WERI-Rb-1 (cell line): ENCODE results near the gene WDFY2.

Experiments
- DNase-seq: peaks from one replicate; pipeline ENCODE4 v3.0.0-alpha.2; 2020
- H3K27ac ChIP-seq: fragments of 250-450 bp; sonication (Bioruptor Pico); 2 replicates; pipeline ENCODE4 v1.5.1; 2020; ENCODE audit warnings: mild to moderate bottlenecking, moderate library complexity
- H3K27me3 ChIP-seq: fragments of 250-450 bp; sonication (Bioruptor Pico); 2 replicates; pipeline ENCODE4 v1.5.1; 2021; ENCODE audit warnings: mild to moderate bottlenecking, low read depth, moderate library complexity; ENCODE audit not compliant: insufficient read depth, severe bottlenecking
- H3K36me3 ChIP-seq: fragments of 250-450 bp; sonication (Bioruptor Pico); 2 replicates; pipeline ENCODE4 v1.5.1; 2020; ENCODE audit warnings: mild to moderate bottlenecking, moderate library complexity
- H3K4me3 ChIP-seq: 2 replicates; pipeline ENCODE4 v1.5.1; 2011; ENCODE audit warnings: low read depth, mild to moderate bottlenecking, control low read depth, low read length
- H3K9me3 ChIP-seq: fragments of 250-450 bp; sonication (Bioruptor Pico); 2 replicates; pipeline ENCODE4 v1.5.1; 2021; ENCODE audit warnings: mild to moderate bottlenecking, moderate library complexity; ENCODE audit not compliant: severe bottlenecking
- CTCF ChIP-seq: IDR thresholded peaks from 2 replicates; pipeline ENCODE4 v1.5.1; 2011; ENCODE audit warnings: low read depth, mild to moderate bottlenecking, control low read depth, inconsistent platforms, low read length

The WDFY2 gene

GRCh38 chr13:51776179-51776578, 191.9 kb downstream of the WDFY2 start:
- no peak overlapping the region for H3K4me3 ChIP-seq
- H3K27ac ChIP-seq = no peak overlapping the region
- no peak for TF ChIP-seq CTCF

GRCh38 chr13:51777921-51778320, 193.7 kb downstream of the WDFY2 start:
- no peak for DNase-seq
- Histone ChIP-seq H3K27me3 (no peaks in the 10 kb centered on the region), H3K4me3 (no peak overlapping the region), H3K9me3 (no peaks in the 10 kb centered on the region), H3K36me3 (no peaks in the 10 kb centered on the region), H3K27ac (no peak overlapping the region)
- no peak for TF ChIP-seq CTCF

More at GRCh38 chr13:51776179-51776578, 191.9 kb downstream of the WDFY2 start:
- Histone ChIP-seq H3K36me3 (no peaks in the 10 kb centered on the region), H3K9me3 (no peaks in the 10 kb centered on the region), H3K27me3 (no peaks in the 10 kb centered on the region)
- no peak for DNase-seq

DNA sequence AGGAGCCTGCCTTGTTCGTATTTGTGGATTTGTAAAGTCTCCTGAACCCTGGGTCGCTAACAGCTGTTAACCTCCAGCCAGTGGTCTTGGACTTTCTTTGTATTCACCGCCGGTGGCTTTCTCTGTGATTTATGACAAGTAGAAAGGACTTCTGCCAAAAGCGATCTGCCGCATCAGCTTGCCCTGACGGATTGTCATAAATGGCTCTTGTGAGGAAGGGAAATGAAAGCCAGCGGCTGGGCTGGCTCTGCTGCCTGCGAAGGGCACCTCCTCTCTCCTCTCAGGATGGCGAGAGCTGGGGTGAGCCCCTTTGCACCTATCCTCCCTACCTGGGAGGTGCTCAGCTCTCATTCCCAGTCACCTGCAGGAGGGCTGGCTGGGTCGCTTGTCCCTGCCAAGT, 194.1 kb downstream of the WDFY2 start:
- no peak for DNase-seq
- no peak for TF ChIP-seq CTCF
- Histone ChIP-seq H3K27me3 (no peaks in the 10 kb centered on the region), H3K36me3 (no peaks in the 10 kb centered on the region), H3K4me3 (no peak overlapping the region), H3K27ac (no peak overlapping the region), H3K9me3 (no peaks in the 10 kb centered on the region)

GRCh38 chr13:51780099-51780498, 195.8 kb downstream of the WDFY2 start:
- no peak for DNase-seq
- no peak for TF ChIP-seq CTCF
- H3K27ac ChIP-seq = no peak overlapping the region
- H3K36me3 ChIP-seq = no peaks in the 10 kb centered on the region
- no peaks in the 10 kb centered on the region for H3K9me3 ChIP-seq
- H3K27me3 ChIP-seq = no peaks in the 10 kb centered on the region
- H3K4me3 ChIP-seq = no peak overlapping the region

DNA sequence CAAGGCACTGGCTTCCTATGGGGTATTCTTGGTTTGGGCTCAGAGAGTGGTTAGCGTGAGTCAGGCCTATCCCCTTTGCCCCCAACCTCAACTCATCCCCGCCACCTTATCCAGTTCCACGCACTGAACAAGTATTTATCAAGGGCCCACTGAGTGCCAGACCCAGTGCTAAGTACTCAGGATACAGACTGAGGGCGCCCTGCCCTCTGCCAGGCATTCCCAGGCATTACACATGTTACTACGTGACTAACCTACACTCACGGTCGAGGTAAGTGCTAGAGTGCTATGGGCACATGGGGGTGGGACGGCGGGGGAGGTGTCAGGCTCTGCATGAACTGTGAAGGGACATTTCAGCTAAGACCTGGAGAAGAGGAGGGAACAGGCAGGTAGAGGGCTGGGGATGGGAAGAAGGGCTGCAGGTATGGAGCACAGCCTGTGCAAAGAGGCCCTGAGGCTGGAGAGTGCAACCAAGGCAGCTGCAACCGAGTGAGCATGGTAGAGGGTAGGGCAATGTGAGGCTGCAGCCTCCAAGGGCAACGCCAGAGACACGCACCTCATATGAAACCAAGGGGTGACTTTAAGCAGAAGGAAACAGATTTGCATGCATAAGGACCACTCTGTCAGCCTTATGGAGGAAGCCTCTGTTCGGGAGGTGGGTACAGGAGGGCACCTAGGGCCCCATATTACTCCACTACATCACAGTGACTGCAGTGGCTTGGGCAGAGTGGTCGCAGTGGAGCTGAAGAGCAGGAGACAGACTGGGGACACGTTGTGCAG, 197.2 kb downstream of the WDFY2 start:
- no peaks in the 10 kb centered on the region for H3K9me3 ChIP-seq
- peak; percentile 45 for TF ChIP-seq CTCF
- no peak for DNase-seq
- no peaks in the 10 kb centered on the region for H3K36me3 ChIP-seq
- H3K4me3 ChIP-seq = no peak overlapping the region
- H3K27me3 ChIP-seq = no peaks in the 10 kb centered on the region
- H3K27ac ChIP-seq = no peak overlapping the region

- H3K27ac ChIP-seq = no peak overlapping the region
- H3K9me3 ChIP-seq = no peaks in the 10 kb centered on the region
- no peaks in the 10 kb centered on the region for H3K36me3 ChIP-seq
- TF ChIP-seq CTCF = no peak
- no peak overlapping the region for H3K4me3 ChIP-seq
- H3K27me3 ChIP-seq = no peaks in the 10 kb centered on the region
- DNase-seq = no peak
These were observed 197.9 kb downstream of the WDFY2 start for GRCh38 chr13:51782026-51782710.
